Endothelial cell (in vitro differentiated cells): ENCODE measurements around the gene MARVELD1. TPM values are rescaled to one million over a fixed set of nuclear protein-coding genes. Genes with fewer than 3 reads are reported as not detected.

Experiments
- DNase-seq: peaks from one replicate; pipeline ENCODE4 v3.0.0; 2021; ENCODE audit warnings: low spot score
- H3K27ac Mint-ChIP-seq: one replicate; pipeline ENCODE4 v1.8.0; 2021; ENCODE audit warnings: mixed read lengths, inconsistent platforms; ENCODE audit not compliant: unreplicated experiment
- H3K27me3 Mint-ChIP-seq: one replicate; pipeline ENCODE4 v1.8.0; 2021; ENCODE audit warnings: mild to moderate bottlenecking, moderate library complexity, mixed read lengths, inconsistent platforms; ENCODE audit not compliant: unreplicated experiment
- H3K36me3 Mint-ChIP-seq: one replicate; pipeline ENCODE4 v1.8.0; 2021; ENCODE audit warnings: mild to moderate bottlenecking, low read depth, mixed read lengths, inconsistent platforms; ENCODE audit not compliant: unreplicated experiment
- H3K4me1 Mint-ChIP-seq: one replicate; pipeline ENCODE4 v1.8.0; 2021; ENCODE audit warnings: mild to moderate bottlenecking, mixed read lengths, inconsistent platforms; ENCODE audit not compliant: unreplicated experiment
- H3K4me3 Mint-ChIP-seq: one replicate; pipeline ENCODE4 v1.8.0; 2021; ENCODE audit warnings: mild to moderate bottlenecking, mixed read lengths, inconsistent platforms; ENCODE audit not compliant: unreplicated experiment
- H3K9me3 Mint-ChIP-seq: one replicate; pipeline ENCODE4 v1.8.0; 2021; ENCODE audit warnings: mixed read lengths, inconsistent platforms; ENCODE audit not compliant: unreplicated experiment
- CTCF ChIP-seq: fragments of 200-600 bp; sonication (generic); IDR thresholded peaks from one replicate; pipeline ENCODE4 v1.5.0; 2021; ENCODE audit warnings: antibody characterized with exemption; ENCODE audit not compliant: unreplicated experiment
- total RNA-seq: library from RNA; stranded (reverse); fragmentation: NEBNext Ultra II Directional; extraction: Animal tissue kit (Norgen Biotek cat#: 25700); gene quantifications from one replicate; pipeline ENCODE4 v1.2.1, GENCODE V29; 2021; ENCODE audit not compliant: unreplicated experiment

MARVELD1 gene
- total RNA-seq, 1 donor from 2014 or later, result 21.0 TPM

- H3K9me3 Mint-ChIP-seq, result no peaks in the 10 kb centered on the region
- no peak overlapping the region for H3K27ac Mint-ChIP-seq
- peak; percentile 61 for DNase-seq
- H3K27me3 Mint-ChIP-seq, result no peaks in the 10 kb centered on the region
- H3K4me3 Mint-ChIP-seq, result no peak overlapping the region
- H3K4me1 Mint-ChIP-seq, result no peaks in the 10 kb centered on the region
- H3K36me3 Mint-ChIP-seq, result no peaks in the 10 kb centered on the region
- TF ChIP-seq CTCF, result peak; percentile 42
Observed at GRCh38 chr10:97701438-97702069, 12.0 kb upstream of the MARVELD1 start.

GRCh38 chr10:97703398-97704067 lies 10.0 kb upstream of the MARVELD1 start:
- Mint-ChIP-seq H3K9me3 (no peaks in the 10 kb centered on the region), H3K27me3 (peaks cover 1% of the 10 kb centered on the region), H3K36me3 (no peaks in the 10 kb centered on the region), H3K27ac (no peak overlapping the region), H3K4me3 (no peak overlapping the region), H3K4me1 (no peaks in the 10 kb centered on the region)
- DNase-seq, result no peak
- TF ChIP-seq CTCF, result no peak

GRCh38 chr10:97704341-97704740 lies 9.2 kb upstream of the MARVELD1 start:
- Mint-ChIP-seq H3K27ac (no peak overlapping the region), H3K9me3 (no peaks in the 10 kb centered on the region), H3K36me3 (no peaks in the 10 kb centered on the region), H3K4me3 (no peak overlapping the region), H3K4me1 (peaks cover 2% of the 10 kb centered on the region), H3K27me3 (peaks cover 1% of the 10 kb centered on the region)
- TF ChIP-seq CTCF, result no peak
- DNase-seq, result no peak

- no peak for TF ChIP-seq CTCF
- peaks cover 2% of the 10 kb centered on the region for H3K4me1 Mint-ChIP-seq
- H3K36me3 Mint-ChIP-seq, result no peaks in the 10 kb centered on the region
Observed at GRCh38 chr10:97705006-97705670, 8.4 kb upstream of the MARVELD1 start.

More at GRCh38 chr10:97705006-97705670, 8.4 kb upstream of the MARVELD1 start:
- DNase-seq, result no peak
- Mint-ChIP-seq H3K27me3 (peaks cover 1% of the 10 kb centered on the region), H3K9me3 (no peaks in the 10 kb centered on the region), H3K27ac (no peak overlapping the region), H3K4me3 (no peak overlapping the region)
